ENCODE results near the gene NTSR1. TPM values are rescaled to one million over a fixed set of nuclear protein-coding genes. Genes with fewer than 3 reads are reported as not detected.

The NTSR1 gene
- total and polyA plus RNA-seq, 11 donors, result 0.01 to 0.32 (median 0.07) TPM; not detected in 7

DNA sequence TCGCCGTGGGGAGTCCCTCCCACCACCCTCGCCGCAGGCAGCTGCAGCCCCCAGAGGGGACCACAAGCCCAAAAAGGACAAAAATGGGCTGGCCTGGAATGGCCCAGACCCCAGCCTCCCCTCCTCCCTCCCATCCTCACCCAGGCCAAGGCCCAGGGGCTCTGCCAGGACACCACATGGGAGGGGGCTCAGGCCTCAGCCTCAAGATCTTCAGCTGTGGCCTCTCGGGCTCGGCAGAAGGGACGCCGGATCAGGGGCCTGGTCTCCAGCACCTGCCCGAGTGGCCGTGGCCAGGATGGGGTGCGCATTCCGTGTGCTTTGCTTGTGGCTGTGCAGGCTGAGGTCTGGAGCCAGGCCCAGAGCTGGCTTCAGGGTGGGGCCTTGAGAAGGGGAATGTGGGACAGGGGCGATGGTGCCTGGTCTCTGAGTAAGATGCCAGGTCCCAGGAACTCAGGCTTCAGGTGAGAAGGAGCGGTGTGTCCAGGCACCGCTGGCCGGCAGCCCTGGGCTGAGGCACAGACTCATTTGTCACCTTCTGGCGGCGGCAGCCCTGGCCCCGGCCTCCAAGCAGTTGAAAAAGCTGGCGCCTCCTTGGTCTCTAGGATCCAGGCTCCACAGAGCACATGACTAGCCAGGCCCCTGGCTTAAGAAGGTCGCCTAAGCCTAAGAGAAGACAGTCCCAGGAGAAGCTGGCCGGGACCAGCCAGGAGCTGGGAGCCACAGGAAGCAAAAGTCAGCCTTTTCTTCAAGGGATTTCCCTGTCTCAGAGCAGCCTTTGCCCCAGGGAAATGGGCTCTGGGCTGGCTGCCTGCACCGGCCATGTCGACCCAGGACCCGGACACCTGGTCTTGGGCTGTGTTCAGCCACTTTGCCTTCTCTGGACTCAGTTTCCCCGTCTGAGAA, 52.5 kb downstream of the NTSR1 start:
- no peak for ATAC-seq
- intact Hi-C loops (cut with DNase I), result no loop called here
- TF ChIP-seq, protein P1, sequence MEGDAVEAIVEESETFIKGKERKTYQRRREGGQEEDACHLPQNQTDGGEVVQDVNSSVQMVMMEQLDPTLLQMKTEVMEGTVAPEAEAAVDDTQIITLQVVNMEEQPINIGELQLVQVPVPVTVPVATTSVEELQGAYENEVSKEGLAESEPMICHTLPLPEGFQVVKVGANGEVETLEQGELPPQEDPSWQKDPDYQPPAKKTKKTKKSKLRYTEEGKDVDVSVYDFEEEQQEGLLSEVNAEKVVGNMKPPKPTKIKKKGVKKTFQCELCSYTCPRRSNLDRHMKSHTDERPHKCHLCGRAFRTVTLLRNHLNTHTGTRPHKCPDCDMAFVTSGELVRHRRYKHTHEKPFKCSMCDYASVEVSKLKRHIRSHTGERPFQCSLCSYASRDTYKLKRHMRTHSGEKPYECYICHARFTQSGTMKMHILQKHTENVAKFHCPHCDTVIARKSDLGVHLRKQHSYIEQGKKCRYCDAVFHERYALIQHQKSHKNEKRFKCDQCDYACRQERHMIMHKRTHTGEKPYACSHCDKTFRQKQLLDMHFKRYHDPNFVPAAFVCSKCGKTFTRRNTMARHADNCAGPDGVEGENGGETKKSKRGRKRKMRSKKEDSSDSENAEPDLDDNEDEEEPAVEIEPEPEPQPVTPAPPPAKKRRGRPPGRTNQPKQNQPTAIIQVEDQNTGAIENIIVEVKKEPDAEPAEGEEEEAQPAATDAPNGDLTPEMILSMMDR (IDR thresholded peaks at IDR 0.05), result no peak
- no peak for TF ChIP-seq POLR2A (IDR thresholded peaks at IDR 0.05)
- Histone ChIP-seq H3K27ac (peak overlapping the region in 1 of 12 donors; percentile 58), H3K36me3 (no peaks in the 10 kb centered on the region), H3K4me1 (peaks cover 0 to 6% (median 0%) of the 10 kb centered on the region in 12 donors), H3K4me3 (no peak overlapping the region), H3K27me3 (peaks cover 0 to 50% (median 8%) of the 10 kb centered on the region in 9 donors), H3K9me3 (peaks cover 0 to 8% (median 0%) of the 10 kb centered on the region in 12 donors)
- WGBS, 4 donors, result 78 to 80% (median 78%) methylated on average over 19 to 26 of the region's 26 CpGs
- DNase-seq, result peak in 3 of 5 donors; percentile 18 to 56 (median 33)

DNA sequence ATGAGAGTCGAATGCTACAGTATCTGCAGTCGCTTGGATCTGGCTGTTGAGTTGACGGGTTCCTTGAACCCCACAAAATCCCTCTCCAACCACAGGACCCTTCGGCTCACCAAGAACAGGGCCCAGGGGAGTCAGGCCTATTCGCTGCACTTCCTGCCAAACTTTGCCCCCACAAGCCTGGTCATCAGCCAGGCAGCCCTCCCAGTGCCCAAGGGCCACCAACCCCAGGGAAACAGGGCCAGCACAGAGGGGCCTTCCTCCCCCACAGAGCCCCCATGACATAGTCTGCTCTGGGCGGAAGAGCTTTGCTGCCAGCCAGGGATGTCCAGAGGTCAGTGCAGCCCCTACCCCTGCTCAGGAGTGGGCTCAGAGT, 53.1 kb downstream of the NTSR1 start:
- Histone ChIP-seq H3K27ac (peak overlapping the region in 1 of 12 donors; percentile 58), H3K9me3 (peaks cover 0 to 8% (median 0%) of the 10 kb centered on the region in 12 donors), H3K27me3 (peaks cover 0 to 56% (median 8%) of the 10 kb centered on the region in 9 donors), H3K36me3 (no peaks in the 10 kb centered on the region), H3K4me3 (no peak overlapping the region), H3K4me1 (peaks cover 0 to 6% (median 0%) of the 10 kb centered on the region in 12 donors)
- TF ChIP-seq, protein P1 (IDR thresholded peaks at IDR 0.05), result no peak
- no peak for TF ChIP-seq POLR2A (IDR thresholded peaks at IDR 0.05)
- no peak for ATAC-seq
- peak in 1 of 5 donors; percentile 42 for DNase-seq
- WGBS, 4 donors, result 90 to 100% (median 94%) methylated on average over 5 to 6 of the region's 6 CpGs
- intact Hi-C loops (cut with DNase I), result no loop called here

DNA sequence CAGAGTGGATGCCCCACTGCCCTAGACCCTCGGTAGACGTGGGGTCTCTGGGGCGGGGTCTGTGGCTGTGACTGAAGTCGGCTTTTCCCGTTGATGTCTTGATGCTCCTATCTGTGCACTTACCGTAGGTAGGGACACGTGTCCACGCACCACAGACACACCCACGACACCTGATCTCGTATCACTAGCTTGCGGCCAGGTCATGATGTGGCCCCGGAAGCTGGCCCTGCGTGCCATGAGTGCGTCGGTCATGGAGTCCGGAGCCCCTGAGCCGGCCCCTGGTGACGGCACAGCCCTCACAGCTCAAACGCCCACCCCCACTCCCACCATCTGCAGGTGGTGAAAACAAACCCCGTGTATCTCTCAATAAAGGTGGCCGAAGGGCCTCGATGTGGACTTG, 53.7 kb downstream of the NTSR1 start:
- intact Hi-C loops (cut with DNase I), result no loop called here
- no peak for ATAC-seq
- peak in 2 of 5 donors; percentile 13 to 28 for DNase-seq

More for the DNA sequence above, 53.7 kb downstream of the NTSR1 start:
- TF ChIP-seq, protein P1 (IDR thresholded peaks at IDR 0.05), result no peak
- no peak for TF ChIP-seq POLR2A (IDR thresholded peaks at IDR 0.05)
- H3K4me3 ChIP-seq, result no peak overlapping the region
- H3K27ac ChIP-seq, result no peak overlapping the region
- H3K36me3 ChIP-seq, result no peaks in the 10 kb centered on the region
- H3K27me3 ChIP-seq, result peaks cover 0 to 61% (median 12%) of the 10 kb centered on the region in 9 donors
- peaks cover 0 to 6% (median 0%) of the 10 kb centered on the region in 12 donors for H3K4me1 ChIP-seq
- H3K9me3 ChIP-seq, result peaks cover 0 to 5% (median 0%) of the 10 kb centered on the region in 12 donors
- WGBS, 4 donors, result 85 to 90% (median 89%) methylated on average over 16 to 22 of the region's 22 CpGs

Measured in heart left ventricle (tissue), 16 donors.